Trophoblast cell (in vitro differentiated cells and primary cell): Measurements from ENCODE around the gene LAMC2.

Experiments
- DNase-seq, 2 donors: peaks; one replicate each; pipeline ENCODE4 v3.0.0-alpha.2; 2016
- H2AFZ ChIP-seq: 2 replicates; pipeline ENCODE4 v1.6.1; 2013; ENCODE audit warnings: low read length, moderate library complexity, mild to moderate bottlenecking; ENCODE audit not compliant: insufficient read depth, poor library complexity
- H2AK5ac ChIP-seq: 2 replicates; pipeline ENCODE4 v1.6.1; 2013; ENCODE audit warnings: mild to moderate bottlenecking, low read length
- H2BK120ac ChIP-seq: 2 replicates; pipeline ENCODE4 v1.6.1; 2013; ENCODE audit warnings: low read length, mild to moderate bottlenecking, moderate library complexity; ENCODE audit not compliant: insufficient read depth, poor library complexity
- H2BK12ac ChIP-seq: 2 replicates; pipeline ENCODE4 v1.6.1; 2013; ENCODE audit warnings: mild to moderate bottlenecking, low read length, moderate library complexity
- H2BK5ac ChIP-seq: 2 replicates; pipeline ENCODE4 v1.6.1; 2013; ENCODE audit warnings: low read length, low read depth, moderate library complexity, mild to moderate bottlenecking; ENCODE audit not compliant: poor library complexity
- H3K14ac ChIP-seq: 2 replicates; pipeline ENCODE4 v1.6.1; 2013; ENCODE audit warnings: mild to moderate bottlenecking, low read length
- H3K18ac ChIP-seq: 2 replicates; pipeline ENCODE4 v1.6.1; 2013; ENCODE audit warnings: mild to moderate bottlenecking, low read length
- H3K23ac ChIP-seq: 2 replicates; pipeline ENCODE4 v1.6.1; 2013; ENCODE audit warnings: low read length
- H3K27ac ChIP-seq: 2 replicates; pipeline ENCODE4 v1.5.1; 2013; ENCODE audit warnings: low read depth, mild to moderate bottlenecking, inconsistent platforms, low read length, moderate library complexity
- H3K27me3 ChIP-seq: 2 replicates; pipeline ENCODE4 v1.6.1; 2013; ENCODE audit warnings: inconsistent platforms, mild to moderate bottlenecking, low read length, moderate library complexity; ENCODE audit not compliant: insufficient read depth
- H3K36me3 ChIP-seq, 2 experiments: 1 replicate in 1 of 2; 2 replicates in 1 of 2; pipeline ENCODE4 v1.6.1; 2013; ENCODE audit warnings: low read length in 2 of 2, mild to moderate bottlenecking in 2 of 2, moderate library complexity in 1 of 2; ENCODE audit not compliant: insufficient read depth in 2 of 2, control insufficient read depth in 1 of 2
- H3K4ac ChIP-seq: 2 replicates; pipeline ENCODE4 v1.6.1; 2013; ENCODE audit warnings: low read depth, mild to moderate bottlenecking, low read length, moderate library complexity
- H3K4me1 ChIP-seq, 2 experiments: 1 replicate in 1 of 2; 2 replicates in 1 of 2; pipeline ENCODE4 v1.6.1; 2013; ENCODE audit warnings: low read length in 2 of 2, mild to moderate bottlenecking in 2 of 2, moderate library complexity in 1 of 2; ENCODE audit not compliant: insufficient read depth in 2 of 2, control insufficient read depth in 1 of 2
- H3K4me2 ChIP-seq: 2 replicates; pipeline ENCODE4 v1.6.1; 2013; ENCODE audit warnings: inconsistent platforms, mild to moderate bottlenecking, low read length, moderate library complexity
- H3K4me3 ChIP-seq: 2 replicates; pipeline ENCODE4 v1.5.1; 2013; ENCODE audit warnings: mild to moderate bottlenecking, low read depth, low read length, inconsistent platforms
- H3K79me1 ChIP-seq: one replicate; pipeline ENCODE4 v1.6.1; 2013; ENCODE audit warnings: low read length
- H3K79me2 ChIP-seq: 2 replicates; pipeline ENCODE4 v1.6.1; 2013; ENCODE audit warnings: low read length, mild to moderate bottlenecking; ENCODE audit not compliant: control insufficient read depth, insufficient read depth, poor library complexity
- H3K9ac ChIP-seq: 2 replicates; pipeline ENCODE4 v1.6.1; 2013; ENCODE audit warnings: mild to moderate bottlenecking, low read length
- H3K9me3 ChIP-seq: 2 replicates; pipeline ENCODE4 v1.6.1; 2013; ENCODE audit warnings: low read depth, mild to moderate bottlenecking, control low read depth, inconsistent platforms, low read length; ENCODE audit not compliant: insufficient read depth
- H4K12ac ChIP-seq: 2 replicates; pipeline ENCODE4 v1.6.1; 2013; ENCODE audit warnings: low read depth, mild to moderate bottlenecking, low read length, moderate library complexity
- H4K8ac ChIP-seq: 2 replicates; pipeline ENCODE4 v1.6.1; 2013; ENCODE audit warnings: low read depth, mild to moderate bottlenecking, low read length, moderate library complexity
- H4K91ac ChIP-seq: one replicate; pipeline ENCODE4 v1.6.1; 2013; ENCODE audit warnings: low read depth, mild to moderate bottlenecking, low read length, moderate library complexity
- WGBS: extraction: QIAGEN DNeasy Blood & Tissue Kit; methylation state at CpG from one replicate; pipeline ENCODE4 v1.1.7; 2013; ENCODE audit warnings: missing lambda C conversion rate; ENCODE audit not compliant: insufficient read length, insufficient coverage; ENCODE audit errors: extremely low coverage; 5-methylcytosine and 5-hydroxymethylcytosine counted together

Gene LAMC2

GRCh38 chr1:183161391-183161790 is 24.7 kb upstream of the LAMC2 start:
- no peak overlapping the region for H3K14ac ChIP-seq
- H4K12ac ChIP-seq: no peak overlapping the region
- H3K79me2 ChIP-seq: no peaks in the 10 kb centered on the region
- no peak overlapping the region for H4K91ac ChIP-seq
- H2BK5ac ChIP-seq: peak overlapping the region; percentile 16
- no peak overlapping the region for H3K4me3 ChIP-seq
- H3K4ac ChIP-seq: no peak overlapping the region
- H3K27ac ChIP-seq: no peak overlapping the region
- peaks cover 7 to 19% of the 10 kb centered on the region in 2 experiments for H3K4me1 ChIP-seq
- H3K27me3 ChIP-seq: no peaks in the 10 kb centered on the region
- WGBS: no CpG with 5 or more reads among the region's 3 CpGs
- peaks cover 3% of the 10 kb centered on the region for H3K9me3 ChIP-seq
- H2AK5ac ChIP-seq: peak overlapping the region; percentile 92
- no peak overlapping the region for H3K9ac ChIP-seq
- H3K36me3 ChIP-seq: no peaks in the 10 kb centered on the region
- H3K23ac ChIP-seq: no peak overlapping the region
- peak overlapping the region; percentile 86 for H2BK12ac ChIP-seq
- no peak overlapping the region for H2AFZ ChIP-seq
- H3K18ac ChIP-seq: no peak overlapping the region
- no peak overlapping the region for H3K4me2 ChIP-seq
- no peak overlapping the region for H2BK120ac ChIP-seq
- DNase-seq: peak; percentile 17 to 66
- H3K79me1 ChIP-seq: peaks cover 5% of the 10 kb centered on the region
- H4K8ac ChIP-seq: no peak overlapping the region

GRCh38 chr1:183163316-183163715 is 22.7 kb upstream of the LAMC2 start:
- no peak overlapping the region for H4K91ac ChIP-seq
- H2BK12ac ChIP-seq: no peak overlapping the region
- H2BK5ac ChIP-seq: no peak overlapping the region
- H2AFZ ChIP-seq: no peak overlapping the region
- H4K12ac ChIP-seq: no peak overlapping the region
- H3K9me3 ChIP-seq: peaks cover 3% of the 10 kb centered on the region
- no peaks in the 10 kb centered on the region for H3K36me3 ChIP-seq
- H3K79me1 ChIP-seq: peaks cover 5% of the 10 kb centered on the region
- H4K8ac ChIP-seq: no peak overlapping the region
- H3K4ac ChIP-seq: no peak overlapping the region
- H3K14ac ChIP-seq: no peak overlapping the region
- H2BK120ac ChIP-seq: no peak overlapping the region
- H3K9ac ChIP-seq: no peak overlapping the region
- peak; percentile 28 to 52 for DNase-seq
- no peak overlapping the region for H3K4me2 ChIP-seq
- H3K79me2 ChIP-seq: no peaks in the 10 kb centered on the region
- peaks cover 7 to 19% of the 10 kb centered on the region in 2 experiments for H3K4me1 ChIP-seq
- H3K4me3 ChIP-seq: no peak overlapping the region
- WGBS: no CpG with 5 or more reads among the region's 3 CpGs
- H3K27me3 ChIP-seq: no peaks in the 10 kb centered on the region
- no peak overlapping the region for H3K27ac ChIP-seq
- no peak overlapping the region for H3K18ac ChIP-seq
- no peak overlapping the region for H3K23ac ChIP-seq
- no peak overlapping the region for H2AK5ac ChIP-seq

- no peak overlapping the region for H2AK5ac ChIP-seq
- H3K4ac ChIP-seq: no peak overlapping the region
- H2AFZ ChIP-seq: no peak overlapping the region
- H4K91ac ChIP-seq: no peak overlapping the region
- H3K79me1 ChIP-seq: peaks cover 5% of the 10 kb centered on the region
- no peak overlapping the region for H3K18ac ChIP-seq
- H4K12ac ChIP-seq: no peak overlapping the region
- no CpG with 5 or more reads among the region's 1 CpG for WGBS
- H3K9me3 ChIP-seq: peaks cover 3% of the 10 kb centered on the region
- H3K4me2 ChIP-seq: peak overlapping the region; percentile 31
- DNase-seq: peak; percentile 38 to 56
- no peak overlapping the region for H2BK5ac ChIP-seq
- no peaks in the 10 kb centered on the region for H3K36me3 ChIP-seq
- no peak overlapping the region for H3K9ac ChIP-seq
- no peak overlapping the region for H3K23ac ChIP-seq
- no peaks in the 10 kb centered on the region for H3K27me3 ChIP-seq
- no peak overlapping the region for H2BK120ac ChIP-seq
- H4K8ac ChIP-seq: no peak overlapping the region
- H2BK12ac ChIP-seq: no peak overlapping the region
- H3K4me3 ChIP-seq: no peak overlapping the region
- peaks cover 5 to 17% of the 10 kb centered on the region in 2 experiments for H3K4me1 ChIP-seq
- no peak overlapping the region for H3K14ac ChIP-seq
- no peak overlapping the region for H3K27ac ChIP-seq
- no peaks in the 10 kb centered on the region for H3K79me2 ChIP-seq
These were observed 21.7 kb upstream of the LAMC2 start for GRCh38 chr1:183164340-183164739.

DNA sequence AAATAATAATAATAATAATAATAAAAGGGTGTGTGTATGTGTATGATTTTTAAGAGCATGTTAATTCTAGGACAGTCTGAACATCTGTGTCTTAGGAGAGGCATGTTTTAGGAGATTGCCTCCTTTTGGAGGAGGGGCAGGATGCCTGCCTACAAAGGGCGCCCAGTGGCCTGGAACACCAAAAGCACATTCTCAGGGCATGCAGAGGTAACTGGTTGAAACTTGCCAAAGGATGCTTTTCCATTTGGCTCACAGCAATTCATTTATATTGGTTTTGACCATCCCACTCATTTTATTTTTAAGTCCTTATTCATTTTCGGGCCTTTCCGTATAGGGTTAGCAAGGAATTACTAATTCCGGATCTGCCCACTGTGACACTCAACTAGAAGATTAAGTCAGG is 21.1 kb upstream of the LAMC2 start:
- H2BK12ac ChIP-seq: peak overlapping the region; percentile 79
- H3K27ac ChIP-seq: no peak overlapping the region
- no CpG with 5 or more reads among the region's 4 CpGs for WGBS
- H3K79me1 ChIP-seq: peaks cover 5% of the 10 kb centered on the region
- no peaks in the 10 kb centered on the region for H3K36me3 ChIP-seq
- H2AFZ ChIP-seq: no peak overlapping the region
- no peak overlapping the region for H3K4ac ChIP-seq
- H4K12ac ChIP-seq: no peak overlapping the region
- DNase-seq: no peak
- peaks cover 3% of the 10 kb centered on the region for H3K9me3 ChIP-seq
- H3K23ac ChIP-seq: no peak overlapping the region
- H3K4me1 ChIP-seq: peaks cover 5 to 12% of the 10 kb centered on the region in 2 experiments
- no peak overlapping the region for H3K4me2 ChIP-seq
- no peak overlapping the region for H2BK120ac ChIP-seq
- H3K14ac ChIP-seq: peak overlapping the region; percentile 70
- H2BK5ac ChIP-seq: no peak overlapping the region
- H4K8ac ChIP-seq: no peak overlapping the region
- no peak overlapping the region for H3K4me3 ChIP-seq
- no peak overlapping the region for H3K9ac ChIP-seq
- no peaks in the 10 kb centered on the region for H3K79me2 ChIP-seq
- H3K27me3 ChIP-seq: no peaks in the 10 kb centered on the region
- no peak overlapping the region for H4K91ac ChIP-seq
- peak overlapping the region; percentile 82 for H2AK5ac ChIP-seq
- H3K18ac ChIP-seq: no peak overlapping the region
